ENCODE results near the gene EPAS1. TPM values are rescaled to one million over a fixed set of nuclear protein-coding genes. Genes with fewer than 3 reads are reported as not detected.

EPAS1 gene
- total RNA-seq, 2 experiments from 2014 or later, result 2.1 to 2.9 TPM

DNA sequence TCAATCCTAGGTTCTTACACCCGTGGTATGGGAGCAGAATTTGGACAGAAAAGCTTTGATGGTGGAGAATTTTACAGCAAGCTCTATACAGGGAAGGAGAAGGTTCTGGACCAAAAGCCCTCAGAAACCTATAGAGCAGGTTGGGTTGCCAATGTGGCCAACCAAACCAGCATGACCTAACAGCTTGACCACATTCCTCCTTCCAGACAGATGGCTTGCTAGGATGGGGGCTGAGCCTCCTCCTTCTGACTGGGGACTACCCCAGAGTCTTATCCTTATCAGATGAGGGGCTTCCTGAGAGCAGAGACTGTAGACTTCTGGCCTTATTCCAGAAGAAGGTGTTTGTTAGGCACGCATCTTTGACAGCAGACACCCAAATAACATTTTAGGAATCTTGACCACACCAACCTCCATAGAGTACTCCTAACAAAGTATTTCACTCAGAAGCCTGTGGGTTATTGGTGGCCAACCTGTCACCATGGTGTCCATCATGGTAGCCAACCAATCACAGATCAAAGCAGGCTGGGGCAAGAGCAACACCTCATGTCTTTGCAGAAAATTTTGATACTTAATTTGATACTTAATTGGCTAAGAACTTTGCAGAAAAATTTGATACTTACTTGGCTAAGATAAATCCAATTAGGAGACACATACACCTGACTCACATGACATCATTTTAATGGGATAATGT is 34.8 kb upstream of the EPAS1 start:
- no peak overlapping the region for H3K4me3 Mint-ChIP-seq
- no peaks in the 10 kb centered on the region for H3K36me3 Mint-ChIP-seq (ENCODE audit: low read depth)
- H3K9me3 Mint-ChIP-seq, result no peaks in the 10 kb centered on the region
- H3K27ac Mint-ChIP-seq, result no peak overlapping the region
- CTCF ChIA-PET, result no interaction called here
- H3K4me1 Mint-ChIP-seq (ENCODE audit: low read depth), result no peaks in the 10 kb centered on the region
- intact Hi-C loops (cut with micrococcal nuclease), result no loop called here
- DNase-seq, result no peak
- no peaks in the 10 kb centered on the region for H3K27me3 Mint-ChIP-seq (ENCODE audit: low read depth)

- CTCF ChIA-PET, result interaction anchor here (1.0 kb wide), 1 partner anchor 43 kb away, joined by 4 read pairs; no protein-coding TSS in a partner anchor
- DNase-seq, result no peak
- H3K27me3 Mint-ChIP-seq (ENCODE audit: low read depth), result no peaks in the 10 kb centered on the region
- H3K4me3 Mint-ChIP-seq, result no peak overlapping the region
- H3K27ac Mint-ChIP-seq, result no peak overlapping the region
- intact Hi-C loops (cut with micrococcal nuclease), result no loop called here
- H3K4me1 Mint-ChIP-seq (ENCODE audit: low read depth), result no peaks in the 10 kb centered on the region
- H3K9me3 Mint-ChIP-seq, result no peaks in the 10 kb centered on the region
- H3K36me3 Mint-ChIP-seq (ENCODE audit: low read depth), result no peaks in the 10 kb centered on the region
These were observed 33.9 kb upstream of the EPAS1 start for GRCh38 chr2:46263347-46263746.

DNA sequence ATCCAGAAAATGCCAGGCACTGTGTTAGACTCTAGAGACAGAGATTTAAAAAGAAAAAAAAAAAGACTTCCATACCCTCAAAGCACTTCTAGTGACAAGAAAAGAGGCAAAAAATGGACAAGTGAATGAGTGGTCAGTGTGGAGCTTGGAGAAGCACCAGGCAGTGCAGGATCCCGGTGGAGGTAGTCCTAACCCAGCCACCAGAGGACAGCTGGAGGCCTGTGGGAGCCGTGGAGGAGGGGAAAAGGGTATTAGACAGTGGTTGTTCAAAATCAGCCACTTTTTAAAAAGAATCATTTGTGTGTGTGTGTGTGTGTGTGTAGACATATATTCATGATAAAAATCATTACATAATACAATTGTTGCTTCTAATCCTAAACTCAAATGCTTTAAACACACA is 32.8 kb upstream of the EPAS1 start:
- H3K9me3 Mint-ChIP-seq, result no peaks in the 10 kb centered on the region
- no peak overlapping the region for H3K4me3 Mint-ChIP-seq
- intact Hi-C loops (cut with micrococcal nuclease), result no loop called here
- no peaks in the 10 kb centered on the region for H3K4me1 Mint-ChIP-seq (ENCODE audit: low read depth)
- no peaks in the 10 kb centered on the region for H3K36me3 Mint-ChIP-seq (ENCODE audit: low read depth)
- DNase-seq, result no peak
- no peaks in the 10 kb centered on the region for H3K27me3 Mint-ChIP-seq (ENCODE audit: low read depth)
- CTCF ChIA-PET, result interaction anchor here (0.7 to 1.0 kb wide), 2 partner anchors 42 to 1257 kb away, joined by 4 read pairs; no protein-coding TSS in a partner anchor
- no peak overlapping the region for H3K27ac Mint-ChIP-seq

DNA sequence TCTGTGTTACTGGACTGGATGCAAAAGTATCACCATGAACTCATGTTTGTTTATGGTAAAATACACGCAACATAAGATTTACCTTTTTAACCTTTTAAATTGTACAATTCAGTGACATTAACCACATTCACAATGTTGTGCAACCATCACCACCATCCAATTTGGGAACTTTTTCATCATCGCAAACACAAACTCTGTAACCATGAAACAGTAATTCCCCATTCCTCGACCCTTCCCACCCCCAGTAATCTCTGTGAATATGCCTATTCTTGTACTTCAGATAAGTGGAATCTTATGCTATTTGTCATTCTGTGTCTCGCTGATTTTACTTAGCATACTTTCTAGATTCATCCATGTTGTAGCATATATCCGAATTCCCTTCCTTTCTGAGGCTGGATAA is 31.1 kb upstream of the EPAS1 start:
- Mint-ChIP-seq H3K27ac (no peak overlapping the region), H3K4me1 (ENCODE audit: low read depth) (peaks cover 13% of the 10 kb centered on the region), H3K36me3 (ENCODE audit: low read depth) (no peaks in the 10 kb centered on the region), H3K4me3 (no peak overlapping the region), H3K9me3 (no peaks in the 10 kb centered on the region), H3K27me3 (ENCODE audit: low read depth) (no peaks in the 10 kb centered on the region)
- CTCF ChIA-PET, result interaction anchor here (1.1 kb wide), 1 partner anchor 203 kb away, joined by 4 read pairs; no protein-coding TSS in a partner anchor
- intact Hi-C loops (cut with micrococcal nuclease), result no loop called here
- DNase-seq, result no peak

- no peaks in the 10 kb centered on the region for H3K9me3 Mint-ChIP-seq
- H3K27me3 Mint-ChIP-seq (ENCODE audit: low read depth), result no peaks in the 10 kb centered on the region
- intact Hi-C loops (cut with micrococcal nuclease), result no loop called here
- no peak overlapping the region for H3K4me3 Mint-ChIP-seq
- H3K4me1 Mint-ChIP-seq (ENCODE audit: low read depth), result peaks cover 13% of the 10 kb centered on the region
- CTCF ChIA-PET, result no interaction called here
- no peak overlapping the region for H3K27ac Mint-ChIP-seq
- H3K36me3 Mint-ChIP-seq (ENCODE audit: low read depth), result no peaks in the 10 kb centered on the region
- DNase-seq, result no peak
These were observed 29.6 kb upstream of the EPAS1 start for GRCh38 chr2:46267616-46268015.

- peaks cover 13% of the 10 kb centered on the region for H3K4me1 Mint-ChIP-seq (ENCODE audit: low read depth)
These were observed 29.0 kb upstream of the EPAS1 start for GRCh38 chr2:46268196-46268595.

DNA sequence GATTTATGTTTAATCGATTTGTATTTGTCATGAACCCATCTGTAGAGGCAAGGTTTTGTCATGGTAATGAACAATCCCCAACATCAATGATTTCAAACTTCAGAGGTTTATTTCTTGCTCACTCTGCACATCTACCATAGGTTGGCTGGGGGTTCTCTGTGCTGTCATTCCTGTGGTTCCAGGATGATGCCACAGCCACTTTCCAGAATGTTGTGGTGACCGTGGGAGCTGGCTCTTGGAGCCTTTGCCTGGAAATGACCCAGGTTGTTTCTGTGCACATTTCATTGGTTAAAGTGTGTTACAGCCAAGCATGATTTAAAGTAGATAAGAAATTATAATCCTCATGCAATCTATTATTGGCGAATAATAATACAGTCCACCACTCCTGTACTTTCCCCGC is 28.2 kb upstream of the EPAS1 start:
- CTCF ChIA-PET, result no interaction called here
- Mint-ChIP-seq H3K4me1 (ENCODE audit: low read depth) (peaks cover 13% of the 10 kb centered on the region), H3K9me3 (no peaks in the 10 kb centered on the region), H3K27ac (no peak overlapping the region), H3K27me3 (ENCODE audit: low read depth) (no peaks in the 10 kb centered on the region), H3K36me3 (ENCODE audit: low read depth) (no peaks in the 10 kb centered on the region), H3K4me3 (no peak overlapping the region)
- intact Hi-C loops (cut with micrococcal nuclease), result no loop called here
- DNase-seq, result no peak

More at GRCh38 chr2:46268196-46268595, 29.0 kb upstream of the EPAS1 start:
- no peak for DNase-seq
- Mint-ChIP-seq H3K27me3 (ENCODE audit: low read depth) (no peaks in the 10 kb centered on the region), H3K9me3 (no peaks in the 10 kb centered on the region), H3K36me3 (ENCODE audit: low read depth) (no peaks in the 10 kb centered on the region), H3K27ac (no peak overlapping the region), H3K4me3 (no peak overlapping the region)
- CTCF ChIA-PET, result no interaction called here
- intact Hi-C loops (cut with micrococcal nuclease), result no loop called here

DNA sequence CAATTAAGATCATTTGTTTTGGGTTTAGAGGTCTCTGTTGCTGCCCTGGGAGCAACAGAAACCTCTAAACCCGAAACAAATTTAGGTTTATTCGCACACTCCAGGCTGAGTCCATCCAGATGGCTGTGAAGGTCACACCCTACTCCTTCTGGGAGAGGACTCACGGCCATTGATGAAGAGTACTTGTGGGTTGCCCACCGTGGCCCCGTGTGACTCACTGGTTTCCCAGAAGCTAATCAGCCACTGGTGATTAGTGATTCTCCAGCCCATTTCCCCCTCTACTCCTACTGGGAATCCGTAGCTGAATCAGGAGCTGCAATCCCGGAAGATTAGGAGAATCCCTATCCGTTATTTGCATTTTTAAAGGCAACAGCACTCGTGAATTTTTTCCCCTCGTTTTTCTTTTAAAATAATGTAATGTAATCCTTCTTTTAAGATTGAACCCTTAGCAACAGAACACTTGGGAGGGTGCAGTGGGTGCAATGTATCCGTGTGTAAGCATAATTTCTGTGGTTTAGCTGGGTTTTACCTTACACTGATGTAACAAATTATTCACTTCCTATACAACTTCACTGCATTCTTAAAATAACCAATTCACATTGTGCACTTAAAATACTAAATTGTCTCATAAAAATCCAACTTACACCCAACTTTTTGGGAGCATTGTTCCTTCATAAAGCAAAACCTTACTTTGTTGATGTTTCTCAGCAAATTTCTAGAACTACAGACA is 27.5 kb upstream of the EPAS1 start:
- intact Hi-C loops (cut with micrococcal nuclease), result loop anchor here (2.0 kb wide), 1 partner anchor 31 kb away; no protein-coding TSS in a partner anchor
- no peaks in the 10 kb centered on the region for H3K27me3 Mint-ChIP-seq (ENCODE audit: low read depth)
- H3K36me3 Mint-ChIP-seq (ENCODE audit: low read depth), result no peaks in the 10 kb centered on the region
- H3K4me3 Mint-ChIP-seq, result no peak overlapping the region
- peak overlapping the region; percentile 70 for H3K27ac Mint-ChIP-seq
- H3K9me3 Mint-ChIP-seq, result no peaks in the 10 kb centered on the region
- peaks cover 13% of the 10 kb centered on the region for H3K4me1 Mint-ChIP-seq (ENCODE audit: low read depth)
- DNase-seq, result no peak
- CTCF ChIA-PET, result no interaction called here

DNA sequence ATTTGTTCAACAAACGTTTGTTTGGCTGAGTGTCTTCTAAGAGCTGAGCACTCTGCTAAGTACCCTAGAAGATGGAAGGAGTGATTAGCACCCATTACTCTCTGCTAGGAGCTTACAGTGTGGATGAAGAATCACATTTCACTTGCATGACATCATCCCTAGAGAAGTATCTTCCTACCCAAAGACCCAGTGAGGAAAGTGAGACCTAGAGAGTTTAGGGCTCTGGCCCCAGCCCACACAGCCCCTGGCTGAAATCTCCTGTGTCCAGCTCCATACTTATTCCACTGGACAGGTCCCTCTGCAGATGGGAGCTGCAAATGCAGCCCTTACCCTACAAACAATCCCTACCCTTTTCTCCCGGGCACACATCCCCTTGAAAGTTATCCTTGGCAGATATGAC is 26.8 kb upstream of the EPAS1 start:
- Mint-ChIP-seq H3K4me3 (no peak overlapping the region), H3K9me3 (no peaks in the 10 kb centered on the region), H3K27ac (peak overlapping the region; percentile 70), H3K4me1 (ENCODE audit: low read depth) (peaks cover 13% of the 10 kb centered on the region), H3K36me3 (ENCODE audit: low read depth) (no peaks in the 10 kb centered on the region), H3K27me3 (ENCODE audit: low read depth) (no peaks in the 10 kb centered on the region)
- CTCF ChIA-PET, result interaction anchor here (0.6 kb wide), 1 partner anchor 973 kb away, joined by 3 read pairs; no protein-coding TSS in a partner anchor
- intact Hi-C loops (cut with micrococcal nuclease), result loop anchor here (2.0 kb wide), 1 partner anchor 32 kb away; no protein-coding TSS in a partner anchor
- DNase-seq, result no peak

GRCh38 chr2:46273225-46273863 is 23.9 kb upstream of the EPAS1 start:
- H3K27ac Mint-ChIP-seq, result no peak overlapping the region
- peaks cover 12% of the 10 kb centered on the region for H3K27me3 Mint-ChIP-seq (ENCODE audit: low read depth)
- no peaks in the 10 kb centered on the region for H3K9me3 Mint-ChIP-seq
- H3K36me3 Mint-ChIP-seq (ENCODE audit: low read depth), result no peaks in the 10 kb centered on the region
- intact Hi-C loops (cut with micrococcal nuclease), result no loop called here
- no peak for DNase-seq
- peaks cover 15% of the 10 kb centered on the region for H3K4me1 Mint-ChIP-seq (ENCODE audit: low read depth)
- H3K4me3 Mint-ChIP-seq, result no peak overlapping the region
- CTCF ChIA-PET, result no interaction called here

GRCh38 chr2:46273919-46274318 is 23.3 kb upstream of the EPAS1 start:
- H3K27me3 Mint-ChIP-seq (ENCODE audit: low read depth), result peaks cover 12% of the 10 kb centered on the region
- intact Hi-C loops (cut with micrococcal nuclease), result no loop called here
- H3K36me3 Mint-ChIP-seq (ENCODE audit: low read depth), result no peaks in the 10 kb centered on the region
- CTCF ChIA-PET, result no interaction called here
- H3K4me3 Mint-ChIP-seq, result no peak overlapping the region
- H3K27ac Mint-ChIP-seq, result no peak overlapping the region
- H3K9me3 Mint-ChIP-seq, result no peaks in the 10 kb centered on the region
- peaks cover 15% of the 10 kb centered on the region for H3K4me1 Mint-ChIP-seq (ENCODE audit: low read depth)
- DNase-seq, result no peak

DNA sequence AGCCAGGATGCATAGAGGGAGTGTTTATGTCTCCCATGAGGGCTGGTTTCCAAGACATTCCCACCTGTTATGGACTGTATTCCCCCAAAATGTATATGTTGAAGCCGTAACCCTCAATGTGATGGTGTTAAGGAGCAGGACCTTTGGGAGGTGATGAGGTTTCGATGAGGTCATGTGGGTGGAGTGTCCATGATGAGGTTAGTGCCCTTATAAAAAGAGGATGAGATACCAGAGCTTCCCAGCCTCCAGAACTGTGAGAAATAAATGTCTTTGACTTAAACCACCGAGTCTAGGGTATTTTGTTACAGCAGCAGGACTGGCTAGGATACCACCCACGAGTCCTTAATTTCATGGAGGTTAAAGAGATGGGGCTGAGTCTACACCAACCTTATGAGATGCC is 22.6 kb upstream of the EPAS1 start:
- peaks cover 15% of the 10 kb centered on the region for H3K4me1 Mint-ChIP-seq (ENCODE audit: low read depth)
- CTCF ChIA-PET, result no interaction called here
- H3K4me3 Mint-ChIP-seq, result no peak overlapping the region
- no peaks in the 10 kb centered on the region for H3K36me3 Mint-ChIP-seq (ENCODE audit: low read depth)
- no peaks in the 10 kb centered on the region for H3K9me3 Mint-ChIP-seq
- H3K27me3 Mint-ChIP-seq (ENCODE audit: low read depth), result peaks cover 12% of the 10 kb centered on the region
- intact Hi-C loops (cut with micrococcal nuclease), result no loop called here
- H3K27ac Mint-ChIP-seq, result no peak overlapping the region
- DNase-seq, result no peak

Data from activated naive CD4-positive, alpha-beta T cell treated with anti-CD3 and anti-CD28 coated beads for 36 hours (primary cell).